HPDE6-E6E7 (cell line): Measurements from ENCODE around the gene PITHD1.
"Not testable (repeated sequence)": the region's sequence is repeated elsewhere in the genome, so short reads cannot be mapped to it uniquely, and the experiment has no call there.

ENCODE experiments used
- DNase-seq: peaks from one replicate; pipeline ENCODE4 v3.0.0; 2011; ENCODE audit warnings: missing footprints; ENCODE audit errors: extremely low spot score

PITHD1 gene, protein sequence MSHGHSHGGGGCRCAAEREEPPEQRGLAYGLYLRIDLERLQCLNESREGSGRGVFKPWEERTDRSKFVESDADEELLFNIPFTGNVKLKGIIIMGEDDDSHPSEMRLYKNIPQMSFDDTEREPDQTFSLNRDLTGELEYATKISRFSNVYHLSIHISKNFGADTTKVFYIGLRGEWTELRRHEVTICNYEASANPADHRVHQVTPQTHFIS

DNA sequence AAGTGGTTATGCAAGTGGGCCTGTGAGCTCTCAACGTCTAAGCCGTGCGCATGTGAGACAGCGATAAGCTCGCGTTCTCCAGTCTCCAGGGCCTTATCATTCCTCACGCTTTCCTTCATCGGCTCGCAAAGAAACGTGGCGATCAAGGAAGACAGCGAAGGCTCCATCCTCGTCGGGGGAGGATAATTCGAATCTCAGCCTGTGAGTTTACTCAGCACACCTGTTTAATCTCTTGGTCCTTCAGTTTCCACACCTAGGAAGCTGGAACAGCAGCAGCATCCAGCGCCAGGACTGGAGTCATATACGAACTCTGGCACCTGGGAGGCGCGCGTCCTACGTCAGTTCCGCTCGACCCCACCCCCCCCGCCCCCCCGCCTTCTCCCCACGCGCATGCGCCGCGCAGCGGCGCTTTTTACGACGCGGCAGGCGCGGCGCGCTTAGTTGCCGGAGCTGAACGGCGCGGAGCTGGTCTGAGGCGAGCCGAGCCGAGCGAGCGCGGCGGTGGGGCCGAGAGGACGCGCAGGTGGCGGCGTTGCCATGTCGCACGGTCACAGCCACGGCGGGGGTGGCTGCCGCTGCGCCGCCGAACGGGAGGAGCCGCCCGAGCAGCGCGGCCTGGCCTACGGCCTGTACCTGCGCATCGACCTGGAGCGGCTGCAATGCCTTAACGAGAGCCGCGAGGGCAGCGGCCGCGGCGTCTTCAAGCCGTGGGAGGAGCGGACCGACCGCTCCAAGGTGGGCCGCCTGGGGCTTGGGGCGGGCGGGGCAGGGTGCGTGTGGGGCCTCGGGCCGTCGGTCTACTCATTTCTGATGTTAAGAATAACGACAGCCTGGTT is at the start of gene PITHD1:
Gene PITHD1, plus strand, starts transcription at position 440 of the 836 bp plus-strand sequence. Its CDS starts 98 bp downstream, at position 538.
- DNase-seq, result peak; percentile 93

DNA sequence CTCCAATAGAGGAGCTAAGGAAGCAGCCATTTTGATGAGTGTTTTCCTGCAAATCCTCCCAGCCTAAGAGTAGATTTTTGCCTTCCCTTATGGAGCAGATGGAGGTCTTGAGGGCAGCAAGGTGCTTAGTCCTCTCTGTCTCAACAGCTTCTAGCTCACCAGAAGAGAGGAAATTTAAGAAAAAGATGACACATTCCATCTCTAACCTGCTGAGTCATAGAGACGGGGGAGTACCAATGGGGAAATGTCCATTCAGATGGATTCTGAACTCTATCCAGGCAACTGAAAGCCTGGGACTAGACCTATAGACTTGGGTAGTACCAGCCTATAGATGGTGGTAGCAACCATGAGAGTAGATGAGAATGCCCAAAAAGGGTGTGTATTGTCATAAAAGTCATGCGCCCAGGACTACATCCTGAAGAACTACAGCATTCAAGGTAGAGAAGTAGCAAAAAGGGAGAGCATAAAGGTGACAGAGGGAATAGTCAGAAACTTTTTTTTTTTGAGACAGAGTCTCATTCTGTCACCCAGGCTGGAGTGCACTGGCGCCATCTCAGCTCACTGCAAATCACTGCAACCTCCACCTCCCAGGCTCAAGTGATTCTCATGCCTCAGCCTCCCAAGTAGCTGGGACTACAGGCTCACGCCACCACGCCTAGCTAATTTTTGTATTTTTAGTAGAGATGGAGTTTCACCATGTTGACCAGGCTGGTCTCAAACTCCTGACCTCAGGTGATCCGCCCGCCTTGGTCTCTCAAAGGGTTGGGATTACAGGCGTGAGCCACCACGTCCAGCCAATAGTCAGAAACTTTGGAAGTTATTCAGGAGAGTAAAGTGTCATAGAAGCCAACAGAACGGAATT is 45.6 kb upstream of the PITHD1 start:
- DNase-seq, result no peak

DNA sequence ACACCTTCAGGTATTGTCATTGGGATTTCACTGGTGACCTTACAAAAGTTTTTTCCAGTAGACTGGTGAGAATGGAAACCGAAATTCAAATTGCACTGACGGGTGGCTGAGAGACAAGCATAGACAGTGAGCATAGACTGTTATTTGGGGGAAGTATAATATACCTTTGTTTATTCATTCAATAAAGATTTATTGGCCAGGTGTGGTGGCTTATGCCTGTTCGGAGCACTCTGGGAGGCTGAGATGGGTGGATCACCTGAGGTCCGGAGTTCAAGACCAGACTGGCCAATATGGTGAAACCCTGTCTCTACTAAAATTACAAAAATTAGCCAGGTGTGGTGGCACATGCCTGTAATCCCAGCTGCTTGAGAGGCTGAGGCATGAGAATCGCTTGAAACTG is 44.9 kb upstream of the PITHD1 start:
- not testable (repeated sequence) for DNase-seq

DNA sequence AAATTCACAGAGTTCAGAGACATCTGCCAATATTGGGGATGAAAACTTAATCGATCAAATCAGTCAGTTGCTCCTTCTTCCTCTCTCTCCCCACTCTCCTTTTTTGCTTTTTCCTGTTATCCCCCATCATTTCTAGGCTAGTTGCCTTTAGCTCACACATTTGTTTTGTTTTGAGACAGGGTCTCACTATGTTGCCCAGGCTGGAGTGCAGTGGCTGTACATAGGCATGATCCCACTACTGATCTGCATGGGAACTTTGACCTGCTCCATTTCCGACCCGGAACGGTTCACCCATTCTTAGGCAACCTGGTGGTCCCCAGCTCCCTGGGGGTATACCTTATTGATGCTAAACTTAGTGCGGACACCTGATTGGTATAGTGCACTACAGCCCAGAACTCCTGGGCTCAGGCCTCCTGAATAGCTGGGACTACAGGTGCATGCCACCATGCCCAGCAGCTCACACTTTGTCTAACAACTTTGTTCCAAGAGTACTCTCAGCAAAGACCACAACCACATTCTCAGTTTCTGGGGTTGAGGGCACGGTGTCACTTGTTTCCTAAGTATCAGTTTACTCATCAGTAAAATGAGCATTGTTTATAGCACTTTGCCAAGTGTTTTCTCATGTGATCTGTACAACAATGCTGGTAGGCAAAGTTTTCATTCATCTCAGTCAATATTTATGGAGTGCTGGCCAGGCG is 41.6 kb upstream of the PITHD1 start:
- no peak for DNase-seq

DNA sequence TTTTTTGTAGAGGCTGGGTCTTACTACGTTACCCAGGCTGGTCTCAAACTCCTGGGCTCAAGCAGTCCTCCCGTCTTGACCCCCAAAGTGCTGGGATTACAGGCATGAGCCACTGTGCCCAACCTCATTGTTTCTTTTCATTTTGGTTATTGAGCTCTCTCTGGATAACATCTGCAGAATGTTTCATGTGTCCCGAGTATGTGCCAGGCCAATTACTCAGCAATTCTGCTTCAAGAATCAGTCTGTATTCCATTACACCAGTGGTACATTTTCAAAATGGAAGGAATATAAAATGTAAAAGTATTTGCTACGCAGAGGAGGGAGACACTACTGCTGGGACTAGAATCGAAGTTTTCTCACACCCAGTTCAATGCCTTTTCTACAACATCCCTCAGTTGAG is 36.6 kb upstream of the PITHD1 start:
- no peak for DNase-seq

DNA sequence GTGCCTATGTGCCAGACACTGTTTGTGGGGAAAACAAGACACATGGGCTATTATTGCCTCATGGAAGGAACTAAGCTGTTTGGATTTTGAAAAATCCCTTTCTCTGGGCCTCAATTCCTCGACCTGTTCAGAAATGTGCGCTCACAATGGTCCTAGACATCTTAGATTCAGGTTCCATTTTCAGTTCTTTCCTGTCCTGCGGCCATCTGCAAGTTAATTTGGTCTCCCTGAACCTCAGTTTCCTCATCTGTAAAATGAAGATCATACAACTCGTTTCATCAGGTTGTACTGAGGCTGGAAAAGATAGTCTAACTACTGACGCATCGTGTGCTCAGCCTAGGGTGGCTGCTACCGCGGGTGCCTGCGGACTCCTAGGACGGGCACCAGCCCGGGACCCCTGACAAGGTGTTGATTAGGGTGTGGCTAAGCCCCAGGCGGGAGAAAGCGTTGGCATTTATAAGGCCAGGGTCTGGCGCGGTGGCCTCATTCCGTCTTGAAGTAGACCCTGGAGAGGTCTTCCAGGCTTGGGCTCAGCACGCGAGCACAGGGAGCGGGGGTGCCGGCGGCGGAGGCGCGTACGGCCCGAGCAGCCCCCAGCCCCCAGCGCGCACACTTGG is 35.4 kb upstream of the PITHD1 start:
- no peak for DNase-seq

DNA sequence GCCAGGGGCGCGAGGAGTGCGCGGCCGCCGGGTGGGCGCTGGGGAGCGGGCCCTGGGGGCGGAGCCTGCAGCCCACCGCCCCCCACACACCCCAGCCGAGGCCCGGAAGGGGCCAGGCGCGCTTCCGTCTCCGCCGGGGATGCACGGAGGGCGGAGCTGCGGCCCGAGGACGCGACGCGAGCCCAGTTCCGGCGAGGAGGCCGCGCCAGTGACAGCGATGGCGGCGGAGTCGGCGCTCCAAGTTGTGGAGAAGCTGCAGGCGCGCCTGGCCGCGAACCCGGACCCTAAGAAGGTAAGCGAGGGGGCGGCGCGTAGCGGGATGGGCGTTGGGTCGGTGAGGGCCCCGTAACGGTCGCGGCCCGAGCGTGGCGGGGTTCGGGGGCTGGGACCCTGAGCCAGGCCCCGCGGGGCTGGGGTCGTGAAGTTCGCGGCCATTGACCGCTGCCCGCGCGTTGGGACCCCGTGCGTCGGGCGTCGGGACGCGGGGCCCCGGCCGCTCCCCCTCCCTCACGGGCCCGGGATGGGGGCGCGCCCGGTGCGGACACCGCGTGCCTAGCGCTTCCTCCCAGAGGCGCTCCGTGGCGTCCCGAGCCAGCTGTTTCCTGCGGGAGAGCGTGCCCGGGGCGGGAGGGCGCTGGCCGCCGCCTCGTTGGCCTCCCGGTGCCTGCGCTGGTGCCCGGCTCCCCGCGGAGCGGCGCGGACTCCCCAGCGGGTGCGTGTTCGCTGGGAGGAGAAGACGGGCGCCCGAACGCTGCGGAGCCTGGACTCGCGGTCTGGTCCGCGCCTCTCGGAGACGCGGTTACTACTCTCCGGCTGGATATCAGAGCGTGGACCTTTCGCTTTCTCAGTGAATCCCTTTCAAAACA is 34.7 kb upstream of the PITHD1 start, which contains the start of gene ELOA:
Gene ELOA, plus strand, starts transcription at position 185 of the 866 bp plus-strand sequence. Its CDS starts 33 bp downstream, at position 218.
- peak; percentile 62 for DNase-seq

DNA sequence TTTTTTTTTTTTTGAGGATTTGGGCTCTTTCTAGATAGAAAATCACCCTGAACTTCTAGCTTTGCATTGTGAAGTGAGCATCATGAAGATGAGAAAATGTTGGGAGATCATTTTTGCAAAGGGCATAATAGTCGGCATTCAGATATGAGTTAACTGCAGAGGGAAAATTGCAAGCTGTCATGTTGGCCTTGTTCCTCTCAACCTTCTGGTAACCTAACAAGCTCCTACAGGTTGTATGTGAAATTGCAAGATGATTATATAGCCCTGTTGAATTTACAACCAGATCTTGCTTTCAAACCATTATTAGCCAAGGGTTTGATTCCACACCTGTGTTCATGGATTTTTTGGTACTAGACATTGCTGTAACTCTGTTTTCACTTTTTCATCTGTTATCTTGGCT is 32.7 kb upstream of the PITHD1 start:
- DNase-seq, result peak; percentile 54

DNA sequence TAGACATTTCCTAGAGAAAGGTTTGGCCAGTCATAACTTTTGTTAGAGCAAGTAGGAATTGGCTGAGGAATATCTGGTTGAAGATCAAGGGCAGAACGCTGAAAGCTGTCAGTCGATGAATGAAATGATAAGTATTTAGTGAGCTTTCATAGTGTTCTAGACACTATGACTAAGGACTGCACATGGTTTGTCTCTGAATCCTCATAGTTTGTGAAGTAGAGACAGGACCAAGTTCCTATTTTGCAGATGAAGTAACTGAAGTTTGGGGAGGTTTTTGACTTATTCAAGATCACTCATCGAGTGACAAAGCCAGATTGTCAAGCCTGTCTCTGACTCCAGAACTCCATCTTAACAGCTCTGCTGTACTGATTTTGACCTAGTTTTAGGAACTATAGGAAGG is 30.2 kb upstream of the PITHD1 start:
- DNase-seq, result no peak

DNA sequence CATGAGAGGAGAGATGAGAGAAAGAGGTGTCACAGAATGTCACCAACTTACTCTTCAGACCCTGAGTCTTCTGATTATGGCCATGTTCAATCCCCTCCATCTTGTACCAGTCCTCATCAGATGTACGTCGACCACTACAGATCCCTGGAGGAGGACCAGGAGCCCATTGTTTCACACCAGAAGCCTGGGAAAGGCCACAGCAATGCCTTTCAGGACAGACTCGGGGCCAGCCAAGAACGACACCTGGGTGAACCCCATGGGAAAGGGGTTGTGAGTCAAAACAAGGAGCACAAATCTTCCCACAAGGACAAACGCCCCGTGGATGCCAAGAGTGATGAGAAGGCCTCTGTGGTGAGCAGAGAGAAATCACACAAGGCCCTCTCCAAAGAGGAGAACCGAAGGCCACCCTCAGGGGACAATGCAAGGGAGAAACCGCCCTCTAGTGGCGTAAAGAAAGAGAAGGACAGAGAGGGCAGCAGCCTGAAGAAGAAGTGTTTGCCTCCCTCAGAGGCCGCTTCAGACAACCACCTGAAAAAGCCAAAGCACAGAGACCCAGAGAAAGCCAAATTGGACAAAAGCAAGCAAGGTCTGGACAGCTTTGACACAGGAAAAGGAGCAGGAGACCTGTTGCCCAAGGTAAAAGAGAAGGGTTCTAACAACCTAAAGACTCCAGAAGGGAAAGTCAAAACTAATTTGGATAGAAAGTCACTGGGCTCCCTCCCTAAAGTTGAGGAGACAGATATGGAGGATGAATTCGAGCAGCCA is 27.0 kb upstream of the PITHD1 start:
- DNase-seq, result peak; percentile 62

DNA sequence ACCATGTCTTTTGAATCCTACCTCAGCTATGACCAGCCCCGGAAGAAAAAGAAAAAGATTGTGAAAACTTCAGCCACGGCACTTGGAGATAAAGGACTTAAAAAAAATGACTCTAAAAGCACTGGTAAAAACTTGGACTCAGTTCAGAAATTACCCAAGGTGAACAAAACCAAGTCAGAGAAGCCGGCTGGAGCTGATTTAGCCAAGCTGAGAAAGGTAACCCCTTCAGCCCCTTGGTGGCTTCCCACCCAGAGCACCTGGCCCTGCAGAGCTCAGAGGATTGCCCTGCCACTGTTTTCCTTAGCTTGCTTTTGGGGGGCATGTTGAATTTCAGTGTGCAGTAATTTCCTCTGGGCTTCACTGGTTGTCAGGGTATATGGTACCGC is 26.4 kb upstream of the PITHD1 start:
- no peak for DNase-seq

DNA sequence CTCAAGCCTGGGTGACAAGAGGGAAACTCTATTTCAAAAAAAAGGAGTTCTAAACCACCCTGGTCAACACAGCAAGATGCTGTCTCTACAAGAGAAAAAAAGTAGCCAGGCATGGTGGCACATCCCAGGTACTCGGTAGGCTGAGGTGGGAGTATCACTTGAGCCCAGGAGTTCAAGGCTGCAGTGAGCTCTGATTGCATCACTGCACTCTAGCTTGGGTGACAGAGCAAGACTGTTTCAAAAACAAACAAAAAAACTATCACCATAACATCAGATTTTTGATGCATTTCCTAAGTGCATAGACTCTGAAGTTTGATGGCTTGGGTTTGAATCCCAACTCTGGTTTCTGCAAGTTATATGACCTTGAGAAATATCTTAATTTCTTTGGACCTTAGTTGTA is 25.3 kb upstream of the PITHD1 start:
- no peak for DNase-seq

DNA sequence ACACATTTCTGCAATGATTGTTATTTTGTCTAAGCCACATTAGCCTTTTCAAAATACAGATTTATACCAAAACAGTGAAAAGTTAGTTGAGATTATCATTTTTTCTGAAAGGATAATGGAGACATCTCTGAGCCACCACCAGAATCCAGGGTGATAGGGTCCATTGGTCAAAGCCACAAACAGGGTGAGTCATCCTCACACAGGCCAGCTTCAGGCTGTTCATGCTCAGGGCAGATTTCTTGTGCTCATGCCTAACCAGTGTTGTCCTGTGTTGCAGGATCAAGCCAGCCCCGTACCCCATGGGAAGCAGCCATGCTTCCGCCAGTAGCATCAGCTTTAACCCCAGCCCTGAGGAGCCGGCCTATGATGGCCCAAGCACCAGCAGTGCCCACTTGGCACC is 21.5 kb upstream of the PITHD1 start:
- DNase-seq, result no peak

DNA sequence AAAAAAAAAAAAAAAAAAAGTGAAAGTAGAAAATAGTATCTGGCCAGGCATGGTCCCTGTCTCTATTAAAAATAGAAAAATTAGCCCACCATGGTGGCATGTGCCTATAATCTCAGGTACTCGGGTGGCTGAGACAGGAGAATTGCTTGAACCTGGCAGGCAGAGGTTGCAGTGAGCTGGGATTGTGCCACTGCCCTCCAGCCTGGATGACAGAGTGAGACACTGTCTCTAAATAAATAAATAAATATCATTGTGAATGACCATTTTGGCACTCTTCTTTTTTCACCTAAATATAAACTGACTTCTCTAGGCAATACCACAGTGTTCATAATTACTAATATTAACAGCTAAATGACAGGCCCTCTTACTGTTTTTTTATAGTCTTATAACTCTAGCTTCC is 20.4 kb upstream of the PITHD1 start:
- no peak for DNase-seq

DNA sequence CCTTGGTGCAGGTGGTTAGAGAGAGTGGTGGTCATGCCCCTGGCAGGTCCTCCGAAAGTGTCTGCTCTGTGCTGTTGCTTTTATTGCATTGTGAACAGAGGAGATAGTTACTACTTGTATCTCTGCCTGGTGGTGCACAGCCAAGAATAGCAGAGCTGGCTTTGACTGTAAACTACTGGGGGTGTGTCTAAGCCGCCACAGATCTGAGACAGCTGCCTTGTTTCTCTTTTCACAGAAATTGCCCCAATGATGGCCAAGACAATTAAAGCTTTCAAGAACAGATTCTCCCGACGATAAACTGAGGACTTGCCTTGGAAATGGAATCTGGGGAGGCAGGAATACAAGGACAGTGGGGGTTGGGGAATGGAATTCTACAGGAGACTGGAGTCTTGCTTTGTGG is 18.9 kb upstream of the PITHD1 start:
- no peak for DNase-seq

DNA sequence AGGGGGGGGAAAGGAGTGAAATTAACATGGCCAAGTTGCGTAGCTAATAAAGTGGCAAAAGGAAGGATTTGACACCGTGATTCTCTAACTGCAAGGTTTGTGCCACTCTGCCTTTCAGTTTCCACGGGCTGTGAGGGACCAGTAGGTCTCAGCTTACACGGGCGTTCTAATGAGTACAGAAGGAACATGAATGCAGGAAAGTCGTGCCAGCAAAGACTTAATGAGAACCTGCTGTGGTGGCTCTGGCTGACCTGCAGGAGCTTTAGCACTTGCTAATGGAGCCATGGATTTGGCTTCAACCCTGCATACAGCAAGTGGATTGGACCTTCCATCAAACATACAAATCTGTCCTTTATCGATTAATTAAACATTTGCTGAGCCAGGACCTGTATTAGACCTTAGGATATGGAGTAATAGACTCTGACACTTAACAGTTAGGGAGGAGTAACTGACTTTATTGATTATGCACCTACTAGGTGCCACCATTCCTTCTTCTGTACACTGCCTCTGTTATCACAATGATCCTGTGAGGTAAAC is 15.1 kb upstream of the PITHD1 start:
- no peak for DNase-seq

DNA sequence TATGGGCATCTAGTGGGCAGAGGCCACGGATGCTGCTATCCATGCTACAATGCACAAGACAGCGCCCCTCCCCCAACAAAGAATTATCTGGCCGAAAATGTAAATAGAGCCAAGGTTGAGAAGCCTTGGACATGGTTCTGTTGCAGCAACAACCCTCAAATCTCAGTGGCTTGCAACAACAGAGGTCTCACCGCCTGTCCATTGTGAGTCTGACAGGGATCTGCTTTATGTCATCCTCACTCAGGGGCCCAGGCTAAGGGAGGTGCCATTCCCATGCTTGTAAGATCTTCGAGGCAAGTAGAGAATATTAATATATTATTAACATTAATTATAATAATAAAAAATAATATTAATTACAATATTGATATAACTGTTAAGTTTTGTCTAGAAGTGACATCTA is 9.5 kb upstream of the PITHD1 start:
- DNase-seq, result no peak

DNA sequence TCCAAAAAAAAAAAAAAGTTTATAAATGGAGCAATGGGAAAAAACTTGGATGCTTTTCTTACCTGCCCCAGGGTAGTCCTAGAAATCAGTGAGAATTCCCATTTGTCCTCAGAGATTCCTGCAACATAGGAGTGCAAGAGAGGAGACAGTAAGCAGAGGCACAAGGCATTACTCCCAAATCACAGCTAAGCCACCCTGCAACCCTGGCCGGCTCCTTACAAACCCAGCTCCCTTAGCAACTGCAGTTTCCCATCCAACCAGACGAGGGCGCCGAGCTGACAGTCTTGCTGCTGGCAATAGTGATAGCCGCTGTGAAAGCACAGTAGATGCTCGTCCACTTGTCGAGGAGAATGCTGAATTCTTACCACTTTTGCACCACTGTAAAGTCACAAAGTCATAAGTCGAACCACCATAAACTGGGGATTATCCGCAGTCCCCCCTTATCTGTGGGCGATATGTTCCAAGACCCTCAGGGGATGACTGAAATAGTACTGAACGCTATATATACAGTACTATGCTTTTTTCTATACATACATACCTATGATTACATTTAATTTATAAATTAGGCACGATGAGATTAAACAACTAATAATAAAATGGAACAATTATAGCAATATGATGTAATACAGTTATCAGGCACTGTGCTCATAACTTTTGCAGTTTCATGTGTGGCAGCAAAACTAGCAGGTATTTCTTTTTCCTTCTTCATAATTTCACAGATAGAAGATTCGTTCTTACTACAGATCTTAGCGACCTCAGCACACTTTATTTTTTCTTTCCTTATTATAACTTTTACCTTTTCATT is 6.0 kb upstream of the PITHD1 start:
- DNase-seq, result peak; percentile 70
